Measurements from ENCODE around the gene HMGXB3. TPM values are rescaled to one million over a fixed set of nuclear protein-coding genes. Genes with fewer than 3 reads are reported as not detected.

Gene HMGXB3
- total and polyA plus RNA-seq, 2 of the 13 experiments (the other 11 are each of a cell fraction or from before 2014, with no cell fraction given) = 18.8 to 23.8 TPM

DNA sequence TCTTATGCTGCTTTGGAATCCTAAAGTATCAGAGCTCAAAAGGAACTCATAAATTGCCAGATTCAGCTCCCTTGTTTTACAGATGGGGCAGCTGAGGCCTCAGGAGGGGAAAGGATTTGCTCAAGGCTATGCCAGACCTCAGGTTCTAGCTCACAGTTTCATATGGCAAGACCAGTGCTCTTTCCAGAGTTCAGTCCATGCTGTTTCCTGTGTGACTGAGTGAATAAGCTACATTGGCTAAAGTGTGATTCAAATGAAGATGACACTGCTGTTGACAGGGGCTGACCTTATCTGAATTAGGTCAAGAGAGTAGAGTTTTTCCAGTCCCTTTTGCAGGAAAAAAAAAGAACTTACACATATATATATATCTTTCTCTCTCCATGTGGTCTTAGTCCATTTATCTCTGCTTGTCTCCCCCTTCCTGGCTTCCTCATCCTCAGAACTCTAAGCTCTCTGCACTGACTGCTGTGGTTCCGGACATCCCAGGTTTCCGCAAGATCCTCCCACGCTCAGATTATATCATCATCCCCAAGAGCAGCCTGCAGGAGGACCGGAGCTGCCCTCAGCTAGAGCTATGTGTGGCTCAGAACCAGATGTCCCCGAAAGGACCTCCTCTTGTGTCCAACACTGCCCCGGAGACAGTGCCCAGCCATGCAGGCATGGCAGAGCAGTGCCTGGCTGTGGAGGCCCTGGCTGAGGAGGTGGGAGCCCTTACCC lies 9.3 kb downstream of the HMGXB3 start (continued):
- TF ChIP-seq NAIF1 (CRISPR knock-in tag; IDR thresholded peaks at IDR 0.05; ENCODE audit: borderline replicate concordance) = no peak

DNA sequence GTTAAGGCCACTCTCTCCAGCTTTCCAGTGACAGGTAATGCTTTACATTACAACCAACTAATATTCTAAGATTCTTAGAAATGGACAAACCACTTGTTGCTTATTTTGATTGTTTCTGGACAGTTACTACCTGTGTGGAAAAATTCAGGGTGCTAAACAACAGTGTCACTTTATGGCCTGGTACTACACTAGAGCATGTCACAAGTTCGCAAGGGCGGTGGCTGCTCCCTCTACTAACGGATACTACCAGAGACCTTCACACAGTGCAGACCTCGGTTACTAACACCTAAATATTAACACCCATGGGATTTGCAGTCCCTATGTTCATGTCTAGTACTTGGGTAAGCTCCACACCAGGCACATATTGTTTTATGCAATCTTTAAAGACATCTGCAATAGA lies 13.4 kb downstream of the HMGXB3 start:
- POLR2A ChIA-PET = no interaction called here
- ATAC-seq = no peak
- 98% methylated on average over 4 of the region's 4 CpGs for WGBS (ENCODE audit: low lambda C conversion rate)
- H3K27me3 ChIP-seq (ENCODE audit: control insufficient read depth in 1 of 2, insufficient read depth in 2 of 2, low read length in 2 of 2) = no peaks in the 10 kb centered on the region
- no peak overlapping the region for H3K4me2 ChIP-seq (ENCODE audit: low read depth, low read length)
- no peaks in the 10 kb centered on the region for H4K20me1 ChIP-seq (ENCODE audit: insufficient read depth, low read length)
- intact Hi-C loops (cut with micrococcal nuclease; ENCODE audit: unreplicated experiment) (no loop called here), in situ Hi-C loops (cut with HindIII; ENCODE audit: extremely low pct_ligation_motif_present, low pct_unique_long_range_greater_than_20kb) (no loop called here)
- CTCF ChIA-PET (ENCODE audit: low intra/inter-chr PET ratio, low total read pairs) = no interaction called here
- peaks cover 4% of the 10 kb centered on the region for H3K79me2 ChIP-seq (ENCODE audit: insufficient read depth, low read length)
- H2AFZ ChIP-seq (ENCODE audit: low read length) = no peak overlapping the region
- no peak overlapping the region for H3K4me3 ChIP-seq (replicated peaks in 1 of 3; ENCODE audit: insufficient read depth in 1 of 3, low read depth in 2 of 3, low read length in 3 of 3)
- peaks cover 10% of the 10 kb centered on the region for H3K4me1 ChIP-seq (ENCODE audit: insufficient read depth, low read length)
- TF ChIP-seq ZNF629 (CRISPR knock-in tag; conservative IDR thresholded peaks at IDR 0.05) = no peak
- TF ChIP-seq, protein P1, sequence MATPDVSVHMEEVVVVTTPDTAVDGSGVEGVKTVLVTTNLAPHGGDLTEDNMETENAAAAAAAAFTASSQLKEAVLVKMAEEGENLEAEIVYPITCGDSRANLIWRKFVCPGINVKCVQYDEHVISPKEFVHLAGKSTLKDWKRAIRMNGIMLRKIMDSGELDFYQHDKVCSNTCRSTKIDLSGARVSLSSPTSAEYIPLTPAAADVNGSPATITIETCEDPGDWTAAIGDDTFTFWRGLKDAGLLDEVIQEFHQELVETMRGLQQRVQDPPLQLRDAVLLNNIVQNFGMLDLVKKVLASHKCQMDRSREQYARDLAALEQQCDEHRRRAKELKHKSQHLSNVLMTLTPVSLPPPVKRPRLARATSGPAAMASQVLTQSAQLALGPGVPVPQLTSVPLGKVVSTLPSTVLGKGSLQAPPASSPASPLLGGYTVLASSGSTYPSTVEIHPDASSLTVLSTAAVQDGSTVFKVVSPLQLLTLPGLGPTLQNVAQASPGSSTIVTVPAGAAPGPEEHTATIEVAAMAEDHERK (CRISPR knock-in tag; IDR thresholded peaks at IDR 0.05; ENCODE audit: low read depth) = no peak
- TF ChIP-seq HOXD1 (CRISPR knock-in tag; IDR thresholded peaks at IDR 0.05) = no peak
- no peak for TF ChIP-seq ZNF605 (CRISPR knock-in tag; IDR thresholded peaks at IDR 0.05)
- TF ChIP-seq ZNF180 (CRISPR knock-in tag; IDR thresholded peaks at IDR 0.05; ENCODE audit: borderline replicate concordance, low read depth) = no peak
- no peak for TF ChIP-seq PPARG (CRISPR knock-in tag; conservative IDR thresholded peaks at IDR 0.05)
- TF ChIP-seq, protein P2, sequence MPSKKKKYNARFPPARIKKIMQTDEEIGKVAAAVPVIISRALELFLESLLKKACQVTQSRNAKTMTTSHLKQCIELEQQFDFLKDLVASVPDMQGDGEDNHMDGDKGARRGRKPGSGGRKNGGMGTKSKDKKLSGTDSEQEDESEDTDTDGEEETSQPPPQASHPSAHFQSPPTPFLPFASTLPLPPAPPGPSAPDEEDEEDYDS (CRISPR knock-in tag; IDR thresholded peaks at IDR 0.05) = no peak
- TF ChIP-seq, protein P3, sequence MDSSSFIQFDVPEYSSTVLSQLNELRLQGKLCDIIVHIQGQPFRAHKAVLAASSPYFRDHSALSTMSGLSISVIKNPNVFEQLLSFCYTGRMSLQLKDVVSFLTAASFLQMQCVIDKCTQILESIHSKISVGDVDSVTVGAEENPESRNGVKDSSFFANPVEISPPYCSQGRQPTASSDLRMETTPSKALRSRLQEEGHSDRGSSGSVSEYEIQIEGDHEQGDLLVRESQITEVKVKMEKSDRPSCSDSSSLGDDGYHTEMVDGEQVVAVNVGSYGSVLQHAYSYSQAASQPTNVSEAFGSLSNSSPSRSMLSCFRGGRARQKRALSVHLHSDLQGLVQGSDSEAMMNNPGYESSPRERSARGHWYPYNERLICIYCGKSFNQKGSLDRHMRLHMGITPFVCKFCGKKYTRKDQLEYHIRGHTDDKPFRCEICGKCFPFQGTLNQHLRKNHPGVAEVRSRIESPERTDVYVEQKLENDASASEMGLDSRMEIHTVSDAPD (CRISPR knock-in tag; IDR thresholded peaks at IDR 0.05) = no peak
- TF ChIP-seq MLLT10 (CRISPR knock-in tag; IDR thresholded peaks at IDR 0.05) = no peak
- no peak for TF ChIP-seq TARDBP (CRISPR knock-in tag; IDR thresholded peaks at IDR 0.05)
- TF ChIP-seq HMG20A (CRISPR knock-in tag; IDR thresholded peaks at IDR 0.05; ENCODE audit: borderline replicate concordance) = no peak
- no peak for TF ChIP-seq KDM4B (CRISPR knock-in tag; IDR thresholded peaks at IDR 0.05)
- TF ChIP-seq, protein P4, sequence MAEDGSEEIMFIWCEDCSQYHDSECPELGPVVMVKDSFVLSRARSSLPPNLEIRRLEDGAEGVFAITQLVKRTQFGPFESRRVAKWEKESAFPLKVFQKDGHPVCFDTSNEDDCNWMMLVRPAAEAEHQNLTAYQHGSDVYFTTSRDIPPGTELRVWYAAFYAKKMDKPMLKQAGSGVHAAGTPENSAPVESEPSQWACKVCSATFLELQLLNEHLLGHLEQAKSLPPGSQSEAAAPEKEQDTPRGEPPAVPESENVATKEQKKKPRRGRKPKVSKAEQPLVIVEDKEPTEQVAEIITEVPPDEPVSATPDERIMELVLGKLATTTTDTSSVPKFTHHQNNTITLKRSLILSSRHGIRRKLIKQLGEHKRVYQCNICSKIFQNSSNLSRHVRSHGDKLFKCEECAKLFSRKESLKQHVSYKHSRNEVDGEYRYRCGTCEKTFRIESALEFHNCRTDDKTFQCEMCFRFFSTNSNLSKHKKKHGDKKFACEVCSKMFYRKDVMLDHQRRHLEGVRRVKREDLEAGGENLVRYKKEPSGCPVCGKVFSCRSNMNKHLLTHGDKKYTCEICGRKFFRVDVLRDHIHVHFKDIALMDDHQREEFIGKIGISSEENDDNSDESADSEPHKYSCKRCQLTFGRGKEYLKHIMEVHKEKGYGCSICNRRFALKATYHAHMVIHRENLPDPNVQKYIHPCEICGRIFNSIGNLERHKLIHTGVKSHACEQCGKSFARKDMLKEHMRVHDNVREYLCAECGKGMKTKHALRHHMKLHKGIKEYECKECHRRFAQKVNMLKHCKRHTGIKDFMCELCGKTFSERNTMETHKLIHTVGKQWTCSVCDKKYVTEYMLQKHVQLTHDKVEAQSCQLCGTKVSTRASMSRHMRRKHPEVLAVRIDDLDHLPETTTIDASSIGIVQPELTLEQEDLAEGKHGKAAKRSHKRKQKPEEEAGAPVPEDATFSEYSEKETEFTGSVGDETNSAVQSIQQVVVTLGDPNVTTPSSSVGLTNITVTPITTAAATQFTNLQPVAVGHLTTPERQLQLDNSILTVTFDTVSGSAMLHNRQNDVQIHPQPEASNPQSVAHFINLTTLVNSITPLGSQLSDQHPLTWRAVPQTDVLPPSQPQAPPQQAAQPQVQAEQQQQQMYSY (CRISPR knock-in tag; IDR thresholded peaks at IDR 0.05) = no peak
- TF ChIP-seq KMT2B (CRISPR knock-in tag; IDR thresholded peaks at IDR 0.05) = no peak
- no peak for FAIRE-seq
- no peak overlapping the region for H3K9ac ChIP-seq (ENCODE audit: insufficient read depth, low read depth, low read length)
- no TSS peak for BruUV-seq (replicated peaks)
- peaks cover 8% of the 10 kb centered on the region; the same call in 1 of the 2 replicates for H3K9me3 ChIP-seq (ENCODE audit: low read length)
- no peak for DNase-seq (ENCODE audit: low spot score)
- peaks cover 45 to 84% of the 10 kb centered on the region in 2 experiments for H3K36me3 ChIP-seq (replicated peaks in 1 of 2; ENCODE audit: control insufficient read depth in 1 of 2, insufficient read depth in 2 of 2, low read length in 2 of 2)
- H3K27ac ChIP-seq (ENCODE audit: extremely low read length, insufficient read depth, low read length) = no peak overlapping the region
